Erythroblast (primary cell): Measurements from ENCODE around the gene MRPL12.

ENCODE experiments used
- GATA1 ChIP-seq: IDR thresholded peaks from 2 replicates; pipeline ENCODE4 v1.6.1; 2011; ENCODE audit warnings: low read depth, mild to moderate bottlenecking, control low read depth, low read length, moderate library complexity
- POLR2A ChIP-seq: IDR thresholded peaks from 2 replicates; pipeline ENCODE4 v1.6.1; 2011; ENCODE audit warnings: mild to moderate bottlenecking, low read length

- no peak for TF ChIP-seq POLR2A
- no peak for TF ChIP-seq GATA1
These were observed 18.1 kb upstream of the MRPL12 start for GRCh38 chr17:81685108-81685507.
